Adrenal gland (tissue), 12 donors: ENCODE results near the gene PCDHB5. TPM values are rescaled to one million over a fixed set of nuclear protein-coding genes. Genes with fewer than 3 reads are reported as not detected.
"Not testable (repeated sequence)": the region's sequence is repeated elsewhere in the genome, so short reads cannot be mapped to it uniquely, and the experiment has no call there.

Experiments
- DNase-seq, 7 donors: peaks; one replicate each; pipeline ENCODE4 v3.0.0-alpha.2; 2019 to 2020
- H3K27ac ChIP-seq, 5 donors: fragments of 200-600 bp; sonication (generic) in 4 of 5; 1 replicate in 3 of 5; 2 replicates in 2 of 5; pipeline versions ENCODE4 v1.5.1 to v1.8.0; 2016 to 2020; ENCODE audit warnings: mild to moderate bottlenecking in 1 of 5
- H3K27me3 ChIP-seq: fragments of 200-600 bp; 2 replicates; pipeline ENCODE4 v1.8.0; 2021
- H3K36me3 ChIP-seq, 2 donors: fragments of 200-600 bp; replicated peaks in 1 of 2; 1 replicate in 1 of 2; 2 replicates in 1 of 2; pipeline versions ENCODE4 v1.5.1 to v1.8.0; 2018 to 2022
- H3K4me1 ChIP-seq, 2 donors: fragments of 200-600 bp; replicated peaks in 1 of 2; 1 replicate in 1 of 2; 2 replicates in 1 of 2; pipeline versions ENCODE4 v1.5.1 to v1.8.0; 2018 to 2021
- H3K4me3 ChIP-seq, 4 donors: fragments of 200-600 bp; sonication (generic) in 3 of 4; one replicate each; pipeline ENCODE4 v1.5.1; 2016 to 2018
- H3K9me3 ChIP-seq, 3 donors: fragments of 200-600 bp; sonication (generic) in 1 of 3; replicated peaks in 1 of 3; 1 replicate in 2 of 3; 2 replicates in 1 of 3; pipeline versions ENCODE4 v1.5.1 to v1.8.0; 2016 to 2021
- POLR2A ChIP-seq, 2 donors: fragments of 450-650 bp; IDR thresholded peaks; one replicate each; pipeline ENCODE4 v1.6.1; 2017; ENCODE audit warnings: antibody characterized with exemption in 2 of 2, mild to moderate bottlenecking in 2 of 2, moderate library complexity in 1 of 2
- WGBS, 4 donors: extraction: QIAGEN DNeasy Blood & Tissue Kit in 2 of 4; methylation state at CpG; one replicate each; pipeline versions ENCODE4 v1.1.5 to v1.1.7; 2013 to 2017; 5-methylcytosine and 5-hydroxymethylcytosine counted together
- intact Hi-C, 2 donors: fragments of 100-400 bp; cut with DNase I; formaldehyde crosslinking; loops; one replicate each; pipeline versions ENCODE4 v1.14.1 to v1.15.0; 2022 to 2023
- polyA plus RNA-seq, 3 donors: library from polyadenylated mRNA; stranded (reverse); fragments of 200-250 nt in 2 of 3; fragments of 350-450 nt in 1 of 3; fragmentation: Illumina TruSeq in 1 of 3; extraction: RNeasy Lipid Tissue Mini Kit (QIAGEN cat#74804) in 1 of 3; gene quantifications; one replicate each; pipeline ENCODE4 v1.2.3, GENCODE V29; 2013 to 2014
- total RNA-seq, 9 donors: library from RNA; depleted of rRNA in 4 of 9; stranded (reverse); fragments of >200 nt in 4 of 9; fragments of 120-200 nt in 1 of 9; fragmentation: NEBNext Ultra II Directional in 1 of 9; extraction: Animal tissue kit (Norgen Biotek cat#: 25700) in 1 of 9; gene quantifications; one replicate each; pipeline versions ENCODE4 v1.1.0 to v1.2.4, GENCODE V29; 2013 to 2023
- TF ChIP-seq, protein P1 (sequence below), 6 experiments: fragments of 450-650 bp in 4 of 6; fragments of 200-600 bp in 2 of 6; sonication (generic) in 1 of 6; IDR thresholded peaks; 1 replicate in 5 of 6; 2 replicates in 1 of 6; pipeline versions ENCODE4 v1.5.1 to v1.8.0; 2016 to 2021; ENCODE audit warnings: antibody characterized with exemption in 6 of 6, mild to moderate bottlenecking in 2 of 6, moderate library complexity in 1 of 6
- donor health status: healthy with polysubstance abuse.
- donor health status: Bipolar disorder and iron deficiency.
- donor health status: DM: yes; HTN: yes; CAD: no.
- donor health status: DM: no; HTN: no; CAD: no.
- donor health status: DM: no; HTN: no; CAD: no.
- donor health status: DM: yes; HTN: yes; CAD: no.

PCDHB5 gene
- total and polyA plus RNA-seq, 12 donors: 1.0 to 10.7 (median 4.2) TPM

DNA sequence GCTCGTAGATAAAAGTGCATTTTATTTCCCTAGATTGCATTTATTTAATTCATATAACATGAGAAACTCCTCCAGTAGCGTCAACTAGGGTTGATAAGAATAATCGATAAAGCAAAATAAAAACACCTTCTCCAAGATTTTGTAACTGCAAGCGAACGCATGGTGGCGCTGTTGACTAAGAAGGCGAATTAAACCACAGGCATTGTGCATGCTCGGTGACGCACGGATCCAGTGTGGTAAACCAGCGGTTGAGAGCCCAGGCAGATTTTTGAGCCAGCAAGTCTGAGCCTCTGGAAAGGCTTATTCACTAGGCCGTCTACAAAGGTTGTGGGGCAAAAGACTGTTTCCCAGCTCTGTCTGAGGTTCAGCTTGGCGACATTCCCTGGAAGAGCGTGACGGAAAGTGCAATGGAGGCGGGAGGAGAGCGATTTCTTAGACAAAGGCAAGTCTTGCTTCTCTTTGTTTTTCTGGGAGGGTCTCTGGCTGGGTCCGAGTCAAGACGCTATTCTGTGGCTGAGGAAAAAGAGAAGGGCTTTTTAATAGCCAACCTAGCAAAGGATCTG lies 34.7 kb upstream of the PCDHB5 start, which contains the start of gene PCDHB3:
Gene PCDHB3 (plus strand): TSS at position 231 of the 563 bp plus-strand sequence. CDS start 177 bp downstream, at position 408.
- DNase-seq: peak in 3 of 7 donors; percentile 10 to 29 (median 14)
- WGBS, 4 donors: 12 to 27% (median 17%) methylated on average over 19 of the region's 19 CpGs
- intact Hi-C loops: no loop called here
- Histone ChIP-seq H3K27ac (no peak within 1 kb of the TSS), H3K9me3 (no peaks in the 10 kb centered on the region), H3K27me3 (no peaks in the 10 kb centered on the region), H3K4me1 (no peaks in the 10 kb centered on the region), H3K36me3 (no peaks in the 10 kb centered on the region), H3K4me3 (no peak within 1 kb of the TSS)
- TF ChIP-seq POLR2A (IDR thresholded peaks at IDR 0.05): no peak
- TF ChIP-seq, protein P1, sequence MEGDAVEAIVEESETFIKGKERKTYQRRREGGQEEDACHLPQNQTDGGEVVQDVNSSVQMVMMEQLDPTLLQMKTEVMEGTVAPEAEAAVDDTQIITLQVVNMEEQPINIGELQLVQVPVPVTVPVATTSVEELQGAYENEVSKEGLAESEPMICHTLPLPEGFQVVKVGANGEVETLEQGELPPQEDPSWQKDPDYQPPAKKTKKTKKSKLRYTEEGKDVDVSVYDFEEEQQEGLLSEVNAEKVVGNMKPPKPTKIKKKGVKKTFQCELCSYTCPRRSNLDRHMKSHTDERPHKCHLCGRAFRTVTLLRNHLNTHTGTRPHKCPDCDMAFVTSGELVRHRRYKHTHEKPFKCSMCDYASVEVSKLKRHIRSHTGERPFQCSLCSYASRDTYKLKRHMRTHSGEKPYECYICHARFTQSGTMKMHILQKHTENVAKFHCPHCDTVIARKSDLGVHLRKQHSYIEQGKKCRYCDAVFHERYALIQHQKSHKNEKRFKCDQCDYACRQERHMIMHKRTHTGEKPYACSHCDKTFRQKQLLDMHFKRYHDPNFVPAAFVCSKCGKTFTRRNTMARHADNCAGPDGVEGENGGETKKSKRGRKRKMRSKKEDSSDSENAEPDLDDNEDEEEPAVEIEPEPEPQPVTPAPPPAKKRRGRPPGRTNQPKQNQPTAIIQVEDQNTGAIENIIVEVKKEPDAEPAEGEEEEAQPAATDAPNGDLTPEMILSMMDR (IDR thresholded peaks at IDR 0.05): peak in 4 of 6 experiments; percentile 13 to 29 (median 16)

DNA sequence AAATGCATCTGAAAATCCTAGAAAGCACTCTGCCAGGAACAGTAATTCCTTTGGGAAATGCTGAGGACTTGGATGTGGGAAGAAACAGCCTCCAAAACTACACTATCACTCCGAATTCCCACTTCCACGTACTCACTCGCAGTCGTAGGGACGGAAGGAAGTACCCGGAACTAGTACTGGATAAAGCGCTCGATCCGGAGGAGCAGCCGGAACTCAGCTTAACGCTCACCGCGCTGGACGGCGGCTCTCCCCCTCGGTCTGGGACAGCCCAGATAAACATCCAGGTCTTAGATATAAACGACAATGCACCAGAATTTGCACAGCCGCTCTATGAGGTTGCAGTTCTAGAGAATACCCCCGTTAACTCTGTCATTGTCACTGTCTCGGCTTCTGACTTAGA lies 33.9 kb upstream of the PCDHB5 start:
- H3K27ac ChIP-seq: no peak overlapping the region
- H3K4me3 ChIP-seq: no peak overlapping the region
- WGBS, 4 donors: 30 to 57% (median 45%) methylated on average over 17 to 20 of the region's 20 CpGs
- H3K9me3 ChIP-seq: no peaks in the 10 kb centered on the region
- no peaks in the 10 kb centered on the region for H3K36me3 ChIP-seq
- no peaks in the 10 kb centered on the region for H3K27me3 ChIP-seq
- no peaks in the 10 kb centered on the region for H3K4me1 ChIP-seq
- intact Hi-C loops: no loop called here
- no peak for DNase-seq
- TF ChIP-seq POLR2A (IDR thresholded peaks at IDR 0.05): no peak
- TF ChIP-seq, protein P1 (IDR thresholded peaks at IDR 0.05): no peak

DNA sequence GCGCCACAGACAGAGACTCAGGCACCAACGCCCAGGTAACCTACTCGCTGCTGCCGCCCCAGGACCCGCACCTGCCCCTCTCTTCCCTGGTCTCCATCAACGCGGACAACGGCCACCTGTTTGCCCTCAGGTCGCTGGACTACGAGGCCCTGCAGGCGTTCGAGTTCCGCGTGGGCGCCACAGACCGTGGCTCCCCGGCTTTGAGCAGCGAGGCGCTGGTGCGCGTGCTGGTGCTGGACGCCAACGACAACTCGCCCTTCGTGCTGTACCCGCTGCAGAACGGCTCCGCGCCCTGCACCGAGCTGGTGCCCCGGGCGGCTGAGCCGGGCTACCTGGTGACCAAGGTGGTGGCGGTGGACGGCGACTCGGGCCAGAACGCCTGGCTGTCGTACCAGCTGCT lies 32.9 kb upstream of the PCDHB5 start:
- H3K27ac ChIP-seq, H3K4me1 ChIP-seq, H3K4me3 ChIP-seq, H3K27me3 ChIP-seq, H3K36me3 ChIP-seq, H3K9me3 ChIP-seq, intact Hi-C loops, DNase-seq: not testable (repeated sequence)
- WGBS, 4 donors: 29 to 50% (median 38%) methylated on average over 6 to 39 of the region's 39 CpGs

DNA sequence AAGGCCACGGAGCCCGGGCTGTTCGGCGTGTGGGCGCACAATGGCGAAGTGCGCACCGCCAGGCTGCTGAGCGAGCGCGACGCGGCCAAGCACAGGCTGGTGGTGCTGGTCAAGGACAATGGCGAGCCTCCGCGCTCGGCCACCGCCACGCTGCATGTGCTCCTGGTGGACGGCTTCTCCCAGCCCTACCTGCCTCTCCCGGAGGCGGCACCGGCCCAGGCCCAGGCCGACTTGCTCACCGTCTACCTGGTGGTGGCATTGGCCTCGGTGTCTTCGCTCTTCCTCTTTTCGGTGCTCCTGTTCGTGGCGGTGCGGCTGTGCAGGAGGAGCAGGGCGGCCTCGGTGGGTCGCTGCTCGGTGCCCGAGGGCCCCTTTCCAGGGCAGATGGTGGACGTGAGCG lies 32.5 kb upstream of the PCDHB5 start:
- H3K27me3 ChIP-seq, H3K9me3 ChIP-seq, H3K27ac ChIP-seq, DNase-seq, H3K36me3 ChIP-seq, H3K4me3 ChIP-seq, H3K4me1 ChIP-seq, intact Hi-C loops: not testable (repeated sequence)
- WGBS, 4 donors: 23 to 32% (median 30%) methylated on average over 10 to 29 of the region's 38 CpGs; no CpG with 5 or more reads in 1 of the 4 donors

DNA sequence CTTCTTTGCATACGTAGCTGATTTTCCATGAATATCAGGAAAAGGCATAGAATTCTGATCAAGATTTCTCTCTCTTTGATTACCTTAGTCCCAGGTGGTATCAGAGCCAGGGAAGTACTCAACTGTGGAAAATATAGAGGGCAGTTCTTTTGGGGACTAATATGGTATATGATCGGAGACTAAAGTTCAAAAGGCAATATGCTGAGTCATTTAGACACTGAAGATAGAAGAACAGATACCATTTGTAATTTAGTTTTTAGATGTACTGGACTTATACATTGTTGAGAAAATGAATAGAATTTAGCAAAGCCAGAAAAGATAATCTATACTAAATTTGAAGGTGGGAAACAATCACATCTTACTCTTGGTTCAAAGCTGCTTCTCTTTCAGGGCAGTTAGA lies 29.7 kb upstream of the PCDHB5 start:
- DNase-seq: no peak
- H3K4me3 ChIP-seq: no peak overlapping the region
- H3K4me1 ChIP-seq: no peaks in the 10 kb centered on the region
- 58 to 80% (median 68%) methylated on average over 2 of the region's 2 CpGs for WGBS, 4 donors
- no peak overlapping the region for H3K27ac ChIP-seq
- intact Hi-C loops: no loop called here
- H3K27me3 ChIP-seq: no peaks in the 10 kb centered on the region
- TF ChIP-seq, protein P1 (IDR thresholded peaks at IDR 0.05): no peak
- no peak for TF ChIP-seq POLR2A (IDR thresholded peaks at IDR 0.05)
- no peaks in the 10 kb centered on the region for H3K9me3 ChIP-seq
- H3K36me3 ChIP-seq: no peaks in the 10 kb centered on the region
